ENCODE results near the gene HENMT1. TPM values are rescaled to one million over a fixed set of nuclear protein-coding genes. Genes with fewer than 3 reads are reported as not detected.

HENMT1 gene
- total and polyA plus RNA-seq, 9 of the 15 experiments (the other 6 are each of a cell fraction or from before 2014, with no cell fraction given): not detected

DNA sequence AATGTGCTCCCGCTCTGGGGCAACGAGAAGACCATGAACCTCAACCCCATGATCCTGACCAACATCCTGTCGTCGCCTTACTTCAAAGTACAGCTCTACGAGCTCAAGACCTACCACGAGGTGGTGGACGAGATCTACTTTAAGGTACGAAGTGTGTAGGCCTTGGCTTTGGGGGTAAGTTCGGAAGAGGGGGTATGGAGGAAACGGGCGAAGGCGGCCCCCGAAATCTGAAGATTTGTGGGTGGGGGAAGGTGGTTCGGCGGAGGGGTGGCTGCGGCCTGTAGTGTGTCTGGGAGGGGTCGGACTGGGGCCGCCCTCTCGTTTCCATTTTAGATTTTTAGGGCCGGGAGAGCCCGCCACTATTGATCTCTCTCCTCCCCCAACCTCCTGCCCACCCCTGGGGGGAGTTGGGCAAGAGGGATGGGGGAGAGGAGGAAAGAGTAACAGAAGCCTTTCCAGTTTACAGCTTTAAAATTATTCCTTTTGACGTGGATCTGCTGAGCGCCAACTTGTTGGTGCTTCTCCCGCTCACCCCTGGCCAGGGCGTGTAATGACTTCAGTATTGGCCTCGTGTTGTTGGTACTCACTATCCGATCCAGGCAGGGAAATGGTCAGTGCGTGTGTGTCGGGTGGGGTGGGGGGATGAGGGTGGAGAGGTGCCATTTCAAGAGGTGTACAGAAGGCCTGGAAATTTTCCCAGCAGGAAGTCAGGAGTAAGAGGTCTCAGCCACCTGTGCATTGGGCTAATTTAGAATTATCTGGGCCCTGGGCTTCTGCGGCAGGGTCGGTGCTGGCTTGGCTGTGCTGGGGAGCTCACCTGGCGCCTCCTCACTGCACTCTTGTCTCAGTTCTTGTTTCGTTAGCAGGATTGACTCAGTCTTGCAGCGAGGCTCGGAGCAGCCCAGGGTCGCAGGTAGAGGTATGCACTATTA is 32.1 kb upstream of the HENMT1 start (continued):
- peak in 2 of 3 experiments; percentile 42 to 44; a peak in 2 of 6 replicates for TF ChIP-seq CTCF (IDR thresholded peaks at IDR 0.05 in 2 of 3, conservative IDR thresholded peaks at IDR 0.05 in 1 of 3; ENCODE audit: insufficient read depth in 2 of 3, low read depth in 1 of 3, low read length in 3 of 3)
- TF ChIP-seq MYBL2 (IDR thresholded peaks at IDR 0.05; ENCODE audit: low read depth): no peak
- TF ChIP-seq MYBL2 (CRISPR knock-in tag; IDR thresholded peaks at IDR 0.05; ENCODE audit: borderline replicate concordance): no peak
- TF ChIP-seq ZNF224 (CRISPR knock-in tag; IDR thresholded peaks at IDR 0.05): peak; percentile 74; the same call in 1 of the 2 replicates
- TF ChIP-seq E2F8 (IDR thresholded peaks at IDR 0.05; ENCODE audit: low read depth, partially characterized antibody): no peak
- no peak for TF ChIP-seq ZBTB8A (IDR thresholded peaks at IDR 0.05; ENCODE audit: partially characterized antibody)
- peak; percentile 4; the same call in 1 of the 2 replicates for TF ChIP-seq ZFP1 (CRISPR knock-in tag; IDR thresholded peaks at IDR 0.05)
- TF ChIP-seq, protein P1, sequence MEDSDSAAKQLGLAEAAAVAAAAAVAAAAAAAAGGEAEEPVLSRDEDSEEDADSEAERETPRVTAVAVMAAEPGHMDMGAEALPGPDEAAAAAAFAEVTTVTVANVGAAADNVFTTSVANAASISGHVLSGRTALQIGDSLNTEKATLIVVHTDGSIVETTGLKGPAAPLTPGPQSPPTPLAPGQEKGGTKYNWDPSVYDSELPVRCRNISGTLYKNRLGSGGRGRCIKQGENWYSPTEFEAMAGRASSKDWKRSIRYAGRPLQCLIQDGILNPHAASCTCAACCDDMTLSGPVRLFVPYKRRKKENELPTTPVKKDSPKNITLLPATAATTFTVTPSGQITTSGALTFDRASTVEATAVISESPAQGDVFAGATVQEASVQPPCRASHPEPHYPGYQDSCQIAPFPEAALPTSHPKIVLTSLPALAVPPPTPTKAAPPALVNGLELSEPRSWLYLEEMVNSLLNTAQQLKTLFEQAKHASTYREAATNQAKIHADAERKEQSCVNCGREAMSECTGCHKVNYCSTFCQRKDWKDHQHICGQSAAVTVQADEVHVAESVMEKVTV (CRISPR knock-in tag; IDR thresholded peaks at IDR 0.05): no peak
- TF ChIP-seq MTA1 (IDR thresholded peaks at IDR 0.05; ENCODE audit: borderline replicate concordance): no peak
- no peak for TF ChIP-seq MCM7 (IDR thresholded peaks at IDR 0.05)
- 0 out of 2 replicates have a peak, but pooled peaks have one; percentile 23 for TF ChIP-seq SMARCA5 (IDR thresholded peaks at IDR 0.05)
